LNCaP clone FGC (cell line): ENCODE data around the gene MICAL1.

Experiments
- DNase-seq: peaks from one replicate; pipeline ENCODE4 v3.0.0-alpha.2; 2011; ENCODE audit warnings: low read depth
- H3K4me3 ChIP-seq: 2 replicates; pipeline ENCODE4 v1.5.1; 2011; ENCODE audit warnings: mild to moderate bottlenecking, low read depth, low read length, control low read depth
- TF ChIP-seq, protein P1 (sequence below): IDR thresholded peaks from 2 replicates; pipeline ENCODE4 v1.5.1; 2012; ENCODE audit warnings: mild to moderate bottlenecking; ENCODE audit not compliant: control insufficient read depth, insufficient read depth; ENCODE audit errors: extremely low read depth

The MICAL1 gene

DNA sequence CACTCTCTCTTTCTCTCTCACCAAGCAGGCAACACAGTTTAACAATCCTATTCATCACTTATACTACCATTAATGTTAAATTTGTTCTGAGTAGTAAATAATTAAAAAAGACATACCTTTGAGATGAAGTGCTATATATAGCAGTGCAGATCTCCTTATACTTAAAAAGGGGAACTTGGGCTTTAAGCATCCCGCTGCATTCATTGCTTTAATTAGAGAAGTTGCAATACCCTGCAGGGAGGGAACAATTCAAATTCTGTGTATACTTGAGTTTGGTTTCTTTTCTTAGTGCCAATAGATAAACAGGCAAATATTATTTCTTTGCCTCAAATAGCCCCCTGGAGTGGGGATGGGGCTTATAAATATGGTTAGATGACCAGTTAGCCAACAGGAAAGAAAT is 38.3 kb upstream of the MICAL1 start:
- no peak for DNase-seq
- TF ChIP-seq, protein P1, sequence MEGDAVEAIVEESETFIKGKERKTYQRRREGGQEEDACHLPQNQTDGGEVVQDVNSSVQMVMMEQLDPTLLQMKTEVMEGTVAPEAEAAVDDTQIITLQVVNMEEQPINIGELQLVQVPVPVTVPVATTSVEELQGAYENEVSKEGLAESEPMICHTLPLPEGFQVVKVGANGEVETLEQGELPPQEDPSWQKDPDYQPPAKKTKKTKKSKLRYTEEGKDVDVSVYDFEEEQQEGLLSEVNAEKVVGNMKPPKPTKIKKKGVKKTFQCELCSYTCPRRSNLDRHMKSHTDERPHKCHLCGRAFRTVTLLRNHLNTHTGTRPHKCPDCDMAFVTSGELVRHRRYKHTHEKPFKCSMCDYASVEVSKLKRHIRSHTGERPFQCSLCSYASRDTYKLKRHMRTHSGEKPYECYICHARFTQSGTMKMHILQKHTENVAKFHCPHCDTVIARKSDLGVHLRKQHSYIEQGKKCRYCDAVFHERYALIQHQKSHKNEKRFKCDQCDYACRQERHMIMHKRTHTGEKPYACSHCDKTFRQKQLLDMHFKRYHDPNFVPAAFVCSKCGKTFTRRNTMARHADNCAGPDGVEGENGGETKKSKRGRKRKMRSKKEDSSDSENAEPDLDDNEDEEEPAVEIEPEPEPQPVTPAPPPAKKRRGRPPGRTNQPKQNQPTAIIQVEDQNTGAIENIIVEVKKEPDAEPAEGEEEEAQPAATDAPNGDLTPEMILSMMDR: no peak

DNA sequence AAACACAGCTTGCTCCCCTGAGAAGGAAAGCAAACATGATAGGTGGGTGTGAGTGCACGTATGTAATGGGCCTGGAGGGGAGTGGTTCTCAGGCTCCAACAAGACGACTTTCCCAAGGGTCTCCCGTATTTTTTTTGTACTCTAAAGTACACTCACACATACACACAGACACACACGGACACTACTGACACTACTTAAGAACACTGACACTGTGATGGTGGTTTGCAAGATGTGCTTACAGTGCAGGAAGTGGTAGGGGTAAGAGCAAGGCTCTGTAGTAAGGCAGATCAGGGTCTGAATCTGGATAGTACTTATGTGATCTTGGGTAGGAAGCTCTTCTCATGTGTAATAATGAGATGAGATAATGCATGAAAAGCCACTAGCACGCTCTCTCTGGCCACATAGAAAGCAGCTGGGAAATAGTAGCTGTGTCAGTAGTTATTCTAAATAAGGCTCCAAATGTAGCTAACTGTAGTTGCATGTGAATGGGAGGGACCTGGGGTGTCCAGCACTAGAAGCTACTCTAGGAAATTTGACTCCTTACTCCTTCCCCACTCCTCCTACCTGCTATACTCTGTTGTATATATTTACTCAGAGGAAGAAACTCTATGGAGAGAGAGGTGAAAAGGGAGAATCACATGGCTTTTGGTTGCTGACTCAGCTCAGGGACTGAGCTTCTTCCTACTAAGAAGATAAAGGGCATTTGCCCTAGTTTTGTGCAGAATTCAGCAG is 35.8 kb upstream of the MICAL1 start:
- no peak overlapping the region for H3K4me3 ChIP-seq
- DNase-seq: no peak
- TF ChIP-seq, protein P1: no peak

More for the DNA sequence above, 38.3 kb upstream of the MICAL1 start:
- no peak overlapping the region for H3K4me3 ChIP-seq

DNA sequence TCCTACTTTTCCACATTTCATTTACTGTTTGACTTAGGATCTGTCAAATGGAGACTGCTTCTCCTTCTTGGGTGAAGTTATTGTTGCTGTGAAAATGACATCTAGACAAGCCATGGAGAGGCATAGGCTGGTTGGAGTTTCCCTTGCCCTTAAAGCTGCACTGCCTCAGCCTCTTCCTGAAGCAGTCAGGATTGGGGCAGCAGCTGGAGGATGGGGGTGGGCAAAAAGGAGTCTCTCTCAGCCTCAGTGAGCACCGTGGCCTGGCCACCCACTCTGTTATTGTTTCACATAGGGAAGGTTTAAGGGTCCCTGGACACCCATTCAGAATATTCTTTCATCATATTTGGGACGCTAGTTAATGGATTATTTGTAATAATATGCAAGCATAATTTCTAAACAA is 35.1 kb upstream of the MICAL1 start:
- TF ChIP-seq, protein P1: no peak
- no peak for DNase-seq
- H3K4me3 ChIP-seq: no peak overlapping the region

DNA sequence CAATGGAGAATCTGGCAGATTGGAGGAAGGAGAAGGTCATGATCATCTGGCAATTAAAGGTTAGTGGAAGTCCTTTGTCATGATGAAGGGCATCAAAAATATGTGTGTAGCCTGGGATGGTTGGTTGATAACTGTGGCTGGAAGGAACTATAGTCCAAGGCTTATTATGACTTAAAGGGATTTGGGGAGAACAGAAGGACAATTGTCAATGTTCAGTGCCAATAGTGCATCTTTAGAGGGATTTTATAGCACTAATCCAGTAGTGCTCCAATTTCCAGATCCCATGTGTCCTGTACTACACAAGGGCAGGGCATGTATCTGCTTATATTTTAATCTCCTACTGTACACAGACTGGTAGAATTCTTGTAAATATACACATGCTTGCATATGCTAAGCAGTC is 32.4 kb upstream of the MICAL1 start:
- no peak overlapping the region for H3K4me3 ChIP-seq
- no peak for DNase-seq
- TF ChIP-seq, protein P1: no peak

DNA sequence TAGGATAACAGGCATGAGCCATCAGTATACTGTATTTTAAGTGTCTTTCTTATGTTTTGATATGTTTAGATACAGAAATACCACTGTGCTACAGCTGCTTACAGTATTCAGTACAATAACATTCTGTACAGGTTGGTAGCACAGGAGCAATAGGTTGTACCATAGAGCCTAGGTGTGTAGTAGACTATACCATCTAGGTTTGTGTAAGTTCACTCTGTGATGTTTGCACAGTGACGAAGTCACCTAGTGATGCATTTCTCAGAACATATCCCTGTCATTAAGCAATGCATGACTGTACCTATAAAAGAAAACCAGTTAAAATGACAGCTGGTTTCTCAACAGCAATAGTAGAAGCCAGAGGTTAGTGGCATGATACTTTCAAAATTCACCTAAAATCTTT is 30.5 kb upstream of the MICAL1 start:
- no peak overlapping the region for H3K4me3 ChIP-seq
- DNase-seq: peak; percentile 83
- TF ChIP-seq, protein P1: no peak

DNA sequence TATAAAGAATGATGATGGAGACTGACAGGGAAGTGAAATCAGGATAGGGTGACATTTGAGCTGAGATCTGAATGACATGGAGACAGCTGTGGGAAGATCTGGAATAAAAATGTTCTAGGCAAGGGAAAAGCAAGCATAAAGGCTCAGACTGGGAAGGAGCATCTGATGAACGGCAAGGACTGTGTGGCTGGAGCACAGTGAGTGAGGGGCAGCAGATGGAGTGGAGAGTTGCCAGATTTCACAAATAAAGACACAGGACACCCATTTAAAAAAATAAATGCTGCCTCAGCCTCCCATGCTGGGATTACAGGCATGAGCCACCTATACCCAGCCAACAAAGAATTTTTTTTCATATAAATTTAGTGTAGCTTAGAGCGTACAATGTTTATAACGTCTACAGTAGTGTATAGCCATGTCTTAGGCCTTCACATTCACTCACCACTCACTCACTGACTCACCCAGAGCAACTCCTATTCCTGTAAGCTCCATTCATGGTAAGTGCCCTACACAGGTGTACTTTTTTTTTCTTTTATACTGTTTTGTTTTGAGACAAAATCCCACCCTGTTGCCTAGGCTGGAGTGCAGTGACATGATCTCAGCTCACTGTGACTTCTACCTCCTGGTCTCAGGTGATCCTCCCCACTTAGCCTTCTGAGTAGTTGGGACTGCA is 29.8 kb upstream of the MICAL1 start:
- H3K4me3 ChIP-seq: no peak overlapping the region
- DNase-seq: no peak
- TF ChIP-seq, protein P1: no peak
